Prostate gland (tissue), 2 donors: ENCODE results near the gene WNT3.

Source experiments
- POLR2A ChIP-seq: fragments of 450-650 bp; IDR thresholded peaks from one replicate; pipeline ENCODE4 v1.6.1; 2016; ENCODE audit warnings: antibody characterized with exemption, mild to moderate bottlenecking
- POLR2AphosphoS5 ChIP-seq: sonication (generic); formaldehyde crosslinking; IDR thresholded peaks from one replicate; pipeline ENCODE4 v1.6.1; 2017; ENCODE audit warnings: antibody characterized with exemption
- TF ChIP-seq, protein P1 (sequence below), 4 experiments: fragments of 200-600 bp in 2 of 4; fragments of 450-650 bp in 2 of 4; sonication (generic) in 2 of 4; IDR thresholded peaks; 1 replicate in 3 of 4; 2 replicates in 1 of 4; pipeline ENCODE4 v1.5.1; 2016 to 2019; ENCODE audit warnings: antibody characterized with exemption in 4 of 4, mild to moderate bottlenecking in 2 of 4, moderate library complexity in 2 of 4

DNA sequence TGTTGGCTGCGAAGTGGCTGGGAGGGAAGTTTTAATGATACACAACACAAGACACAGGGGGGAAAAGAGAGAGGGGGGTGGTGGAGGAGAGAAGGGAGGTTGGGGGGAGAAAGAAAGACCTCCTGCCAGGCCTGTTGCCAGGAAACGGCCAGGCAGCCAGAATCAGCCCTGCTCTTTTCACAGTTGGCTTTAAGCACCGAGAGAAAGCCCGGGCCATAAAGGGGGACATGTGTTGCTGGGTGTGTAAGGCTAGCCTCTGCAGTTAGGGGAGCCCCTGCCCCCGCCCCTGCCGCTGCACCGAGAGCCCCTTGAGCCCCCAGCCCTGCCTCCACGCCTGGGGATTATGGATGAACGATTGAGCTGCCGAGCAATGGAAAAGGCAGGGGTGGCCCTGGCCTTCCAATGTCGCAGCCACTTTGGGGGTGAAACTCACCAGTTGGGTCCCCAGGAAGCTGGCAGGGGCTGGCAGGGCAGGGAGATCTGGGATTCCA lies 13.9 kb upstream of the WNT3 start:
- TF ChIP-seq, protein P1, sequence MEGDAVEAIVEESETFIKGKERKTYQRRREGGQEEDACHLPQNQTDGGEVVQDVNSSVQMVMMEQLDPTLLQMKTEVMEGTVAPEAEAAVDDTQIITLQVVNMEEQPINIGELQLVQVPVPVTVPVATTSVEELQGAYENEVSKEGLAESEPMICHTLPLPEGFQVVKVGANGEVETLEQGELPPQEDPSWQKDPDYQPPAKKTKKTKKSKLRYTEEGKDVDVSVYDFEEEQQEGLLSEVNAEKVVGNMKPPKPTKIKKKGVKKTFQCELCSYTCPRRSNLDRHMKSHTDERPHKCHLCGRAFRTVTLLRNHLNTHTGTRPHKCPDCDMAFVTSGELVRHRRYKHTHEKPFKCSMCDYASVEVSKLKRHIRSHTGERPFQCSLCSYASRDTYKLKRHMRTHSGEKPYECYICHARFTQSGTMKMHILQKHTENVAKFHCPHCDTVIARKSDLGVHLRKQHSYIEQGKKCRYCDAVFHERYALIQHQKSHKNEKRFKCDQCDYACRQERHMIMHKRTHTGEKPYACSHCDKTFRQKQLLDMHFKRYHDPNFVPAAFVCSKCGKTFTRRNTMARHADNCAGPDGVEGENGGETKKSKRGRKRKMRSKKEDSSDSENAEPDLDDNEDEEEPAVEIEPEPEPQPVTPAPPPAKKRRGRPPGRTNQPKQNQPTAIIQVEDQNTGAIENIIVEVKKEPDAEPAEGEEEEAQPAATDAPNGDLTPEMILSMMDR (IDR thresholded peaks at IDR 0.05) = no peak
- no peak for TF ChIP-seq POLR2A
- no peak for TF ChIP-seq POLR2AphosphoS5
